Caco-2 (cell line): Measurements from ENCODE around the gene SLC6A8. TPM values are rescaled to one million over a fixed set of nuclear protein-coding genes. Genes with fewer than 3 reads are reported as not detected.

Experiments used
- BruUV-seq: library from RNA; stranded (reverse); fragments of 400-500 nt; replicated peaks from 2 replicates; lab custom pipeline; 2021; lab: Mats Ljungman, UMichigan
- CTCF ChIA-PET: fragments of 300-600 bp; sonication (Branson Sonifier 250); formaldehyde crosslinking; loops from one replicate; lab custom pipeline; 2022; ENCODE audit warnings: antibody characterized with exemption; lab: Charles Lee
- POLR2A ChIA-PET: fragments of 300-600 bp; sonication (Branson Sonifier 250); formaldehyde crosslinking; loops from one replicate; lab custom pipeline; 2022; ENCODE audit warnings: antibody characterized with exemption; lab: Charles Lee
- DNase-seq, 2 experiments: peaks; one replicate each; pipeline versions ENCODE4 v3.0.0 to v3.0.0-alpha.2; 2020 to 2022
- H3K27me3 ChIP-seq: replicated peaks from 2 replicates; pipeline ENCODE4 v1.6.0; 2011; ENCODE audit warnings: low read length; ENCODE audit not compliant: control insufficient read depth, insufficient read depth
- H3K36me3 ChIP-seq: 2 replicates; pipeline ENCODE4 v1.5.1; 2011; ENCODE audit warnings: low read length; ENCODE audit not compliant: control insufficient read depth, insufficient read depth
- H3K4me1 ChIP-seq: fragments of 250-450 bp; sonication (Bioruptor Pico); 2 replicates; pipeline ENCODE4 v1.5.1; 2020; ENCODE audit warnings: mild to moderate bottlenecking
- H3K4me3 ChIP-seq: 2 replicates; pipeline ENCODE4 v1.5.1; 2011; ENCODE audit warnings: low read depth, mild to moderate bottlenecking, control low read depth, low read length
- H3K9me3 ChIP-seq: fragments of 250-450 bp; sonication (Bioruptor Pico); 2 replicates; pipeline ENCODE4 v1.5.1; 2020; ENCODE audit warnings: mild to moderate bottlenecking, moderate library complexity
- H3K27ac Mint-ChIP-seq: one replicate; pipeline ENCODE4 v1.8.0; 2022; ENCODE audit warnings: mixed read lengths; ENCODE audit not compliant: unreplicated experiment
- H3K27me3 Mint-ChIP-seq: one replicate; pipeline ENCODE4 v1.8.0; 2022; ENCODE audit warnings: mixed read lengths; ENCODE audit not compliant: insufficient read depth, unreplicated experiment
- H3K36me3 Mint-ChIP-seq: one replicate; pipeline ENCODE4 v1.8.0; 2022; ENCODE audit warnings: mild to moderate bottlenecking, mixed read lengths; ENCODE audit not compliant: insufficient read depth, unreplicated experiment
- H3K4me1 Mint-ChIP-seq: one replicate; pipeline ENCODE4 v1.8.0; 2022; ENCODE audit warnings: low read depth, mixed read lengths; ENCODE audit not compliant: unreplicated experiment
- H3K4me3 Mint-ChIP-seq: one replicate; pipeline ENCODE4 v1.8.0; 2022; ENCODE audit warnings: mild to moderate bottlenecking, moderate library complexity, mixed read lengths; ENCODE audit not compliant: unreplicated experiment
- H3K9me3 Mint-ChIP-seq: one replicate; pipeline ENCODE4 v1.8.0; 2022; ENCODE audit warnings: mixed read lengths; ENCODE audit not compliant: unreplicated experiment
- intact Hi-C: fragments of 100-400 bp; cut with micrococcal nuclease; formaldehyde crosslinking; loops from one replicate; pipeline ENCODE4 v1.10.0; 2022; ENCODE audit not compliant: unreplicated experiment
- total RNA-seq: library from RNA; stranded (reverse); gene quantifications from 2 replicates; pipeline ENCODE4 v1.2.3, GENCODE V29; 2022
- TF ChIP-seq, protein P1 (sequence below), 2 experiments: fragments of 200-600 bp in 1 of 2; IDR thresholded peaks; 1 replicate in 1 of 2; 2 replicates in 1 of 2; pipeline versions ENCODE4 v1.5.1 to v1.8.0; 2011 to 2022; ENCODE audit warnings: antibody characterized with exemption in 1 of 2, control low read depth in 1 of 2, inconsistent platforms in 1 of 2, low read depth in 1 of 2, low read length in 1 of 2, mild to moderate bottlenecking in 1 of 2, moderate library complexity in 1 of 2; ENCODE audit not compliant: insufficient read depth in 1 of 2, severe bottlenecking in 1 of 2, unreplicated experiment in 1 of 2

Gene SLC6A8
- total RNA-seq, 1 experiment from 2014 or later, result 8.8 TPM

DNA sequence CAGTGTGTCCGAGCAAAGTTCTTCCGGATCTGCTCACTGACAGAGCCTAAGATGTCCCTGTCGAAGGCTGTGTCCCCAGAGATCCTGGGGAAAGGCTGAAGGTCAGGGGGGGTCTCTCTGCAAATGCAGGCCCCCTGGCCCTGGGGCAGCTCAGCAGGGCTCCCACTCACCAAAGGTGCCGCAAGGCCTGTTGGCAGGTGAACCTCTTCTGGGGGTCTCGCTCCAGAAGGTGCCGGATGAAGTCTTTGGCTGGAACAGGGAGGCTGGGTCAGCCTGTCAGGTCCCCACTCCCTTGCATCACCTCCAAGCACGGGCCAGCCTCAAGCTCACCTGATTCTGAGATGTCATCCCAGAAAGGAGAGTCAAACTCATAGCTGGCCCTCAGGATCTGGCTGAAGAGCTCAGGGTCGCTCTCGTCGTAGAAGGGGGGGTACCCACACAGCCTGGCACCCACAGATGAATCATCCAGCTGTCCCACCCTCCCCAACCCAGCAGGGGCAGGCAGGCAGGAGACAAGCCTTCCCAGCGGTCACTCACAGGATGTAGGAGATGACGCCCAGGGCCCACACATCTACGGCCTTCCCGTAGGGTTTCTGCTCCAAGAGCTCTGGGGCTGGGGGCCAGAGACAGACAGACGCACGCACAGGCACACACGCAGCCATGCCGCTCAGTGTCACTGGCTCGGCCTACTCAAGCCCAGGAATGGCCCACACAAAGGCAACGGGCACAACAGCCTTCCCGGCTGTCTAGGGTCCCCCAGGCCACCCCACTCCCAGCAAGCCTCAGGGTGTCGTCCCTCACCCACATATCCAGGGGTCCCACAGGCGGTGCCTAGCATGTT lies 16.8 kb upstream of the SLC6A8 start:
- POLR2A ChIA-PET, result no interaction called here
- BruUV-seq, result no TSS peak
- Histone ChIP-seq H3K36me3 (no peaks in the 10 kb centered on the region), H3K4me1 (no peaks in the 10 kb centered on the region), H3K9me3 (no peaks in the 10 kb centered on the region), H3K27me3 (no peaks in the 10 kb centered on the region), H3K4me3 (no peak overlapping the region)
- H3K9me3 Mint-ChIP-seq, result no peaks in the 10 kb centered on the region
- intact Hi-C loops, result no loop called here
- H3K27ac Mint-ChIP-seq, result no peak overlapping the region
- H3K36me3 Mint-ChIP-seq, result peaks cover 6% of the 10 kb centered on the region
- CTCF ChIA-PET, result interaction anchor here (0.6 kb wide), 1 partner anchor 93 kb away, joined by 3 read pairs; no protein-coding TSS in a partner anchor
- TF ChIP-seq, protein P1, sequence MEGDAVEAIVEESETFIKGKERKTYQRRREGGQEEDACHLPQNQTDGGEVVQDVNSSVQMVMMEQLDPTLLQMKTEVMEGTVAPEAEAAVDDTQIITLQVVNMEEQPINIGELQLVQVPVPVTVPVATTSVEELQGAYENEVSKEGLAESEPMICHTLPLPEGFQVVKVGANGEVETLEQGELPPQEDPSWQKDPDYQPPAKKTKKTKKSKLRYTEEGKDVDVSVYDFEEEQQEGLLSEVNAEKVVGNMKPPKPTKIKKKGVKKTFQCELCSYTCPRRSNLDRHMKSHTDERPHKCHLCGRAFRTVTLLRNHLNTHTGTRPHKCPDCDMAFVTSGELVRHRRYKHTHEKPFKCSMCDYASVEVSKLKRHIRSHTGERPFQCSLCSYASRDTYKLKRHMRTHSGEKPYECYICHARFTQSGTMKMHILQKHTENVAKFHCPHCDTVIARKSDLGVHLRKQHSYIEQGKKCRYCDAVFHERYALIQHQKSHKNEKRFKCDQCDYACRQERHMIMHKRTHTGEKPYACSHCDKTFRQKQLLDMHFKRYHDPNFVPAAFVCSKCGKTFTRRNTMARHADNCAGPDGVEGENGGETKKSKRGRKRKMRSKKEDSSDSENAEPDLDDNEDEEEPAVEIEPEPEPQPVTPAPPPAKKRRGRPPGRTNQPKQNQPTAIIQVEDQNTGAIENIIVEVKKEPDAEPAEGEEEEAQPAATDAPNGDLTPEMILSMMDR (IDR thresholded peaks at IDR 0.05; ENCODE audit: insufficient read depth in 1 of 2, low read depth in 1 of 2, low read length in 1 of 2, severe bottlenecking in 1 of 2, unreplicated experiment in 1 of 2), result no peak
- no peak overlapping the region for H3K4me3 Mint-ChIP-seq
- no peaks in the 10 kb centered on the region for H3K4me1 Mint-ChIP-seq
- DNase-seq, result no peak
- peaks cover 4% of the 10 kb centered on the region for H3K27me3 Mint-ChIP-seq

DNA sequence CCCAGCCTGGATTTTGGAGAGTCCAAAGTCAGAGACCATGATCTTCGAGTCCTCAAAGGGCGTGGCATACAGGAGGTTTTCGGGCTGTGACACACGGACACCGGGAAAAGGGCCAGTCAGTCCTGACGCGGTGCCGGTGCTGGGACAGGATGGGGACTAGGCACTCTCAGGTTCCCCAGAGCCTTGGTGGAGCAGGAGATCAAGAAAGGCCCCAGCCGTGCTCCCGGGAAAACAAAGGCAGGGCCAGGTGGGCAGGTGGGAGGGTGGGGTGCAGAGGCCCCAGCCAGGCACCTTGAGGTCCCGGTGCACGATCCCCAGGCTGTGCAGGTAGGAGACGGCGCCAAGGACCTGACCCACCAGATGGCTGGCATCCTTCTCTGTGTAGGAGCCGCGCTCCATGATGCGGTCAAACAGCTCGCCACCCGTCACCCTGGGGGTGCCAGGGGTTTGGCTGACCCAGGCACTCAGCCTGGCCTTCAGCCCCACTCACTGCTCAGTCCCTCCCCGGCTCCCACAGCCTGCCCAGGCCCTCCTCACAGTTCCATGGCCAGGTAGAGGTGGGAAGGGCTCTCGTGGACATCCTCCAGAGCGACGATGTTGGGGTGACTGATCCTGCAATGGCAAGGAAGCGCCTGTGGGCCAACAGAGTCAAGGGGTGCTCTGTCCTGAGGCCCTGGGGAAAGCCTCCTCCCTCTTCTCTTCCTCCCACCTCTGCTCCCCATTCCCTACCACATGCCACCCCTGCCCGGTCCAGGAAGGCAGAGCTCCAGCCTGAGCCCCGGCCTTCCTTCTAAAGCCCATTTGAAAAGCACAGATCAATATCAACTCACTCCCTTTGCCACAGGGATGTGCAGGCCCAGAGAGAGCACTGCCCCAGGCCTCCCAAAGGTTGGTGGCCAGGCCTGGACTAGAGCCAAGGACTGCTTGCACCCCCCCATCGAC lies 15.9 kb upstream of the SLC6A8 start:
- TF ChIP-seq, protein P1 (IDR thresholded peaks at IDR 0.05; ENCODE audit: insufficient read depth in 1 of 2, low read depth in 1 of 2, low read length in 1 of 2, severe bottlenecking in 1 of 2, unreplicated experiment in 1 of 2), result no peak
- peaks cover 4% of the 10 kb centered on the region for H3K27me3 Mint-ChIP-seq
- no peaks in the 10 kb centered on the region for H3K27me3 ChIP-seq
- H3K36me3 ChIP-seq, result no peaks in the 10 kb centered on the region
- H3K4me3 Mint-ChIP-seq, result no peak overlapping the region
- H3K9me3 ChIP-seq, result no peaks in the 10 kb centered on the region
- no peaks in the 10 kb centered on the region for H3K4me1 Mint-ChIP-seq
- H3K27ac Mint-ChIP-seq, result no peak overlapping the region
- CTCF ChIA-PET, result interaction anchor here (0.6 kb wide), 1 partner anchor 94 kb away, joined by 3 read pairs; no protein-coding TSS in a partner anchor
- H3K4me1 ChIP-seq, result no peaks in the 10 kb centered on the region
- DNase-seq, result no peak
- intact Hi-C loops, result no loop called here
- H3K9me3 Mint-ChIP-seq, result no peaks in the 10 kb centered on the region
- no TSS peak for BruUV-seq
- peaks cover 6% of the 10 kb centered on the region for H3K36me3 Mint-ChIP-seq
- no peak overlapping the region for H3K4me3 ChIP-seq
- POLR2A ChIA-PET, result no interaction called here
